ENCODE measurements around the gene SMIM32.

DNA sequence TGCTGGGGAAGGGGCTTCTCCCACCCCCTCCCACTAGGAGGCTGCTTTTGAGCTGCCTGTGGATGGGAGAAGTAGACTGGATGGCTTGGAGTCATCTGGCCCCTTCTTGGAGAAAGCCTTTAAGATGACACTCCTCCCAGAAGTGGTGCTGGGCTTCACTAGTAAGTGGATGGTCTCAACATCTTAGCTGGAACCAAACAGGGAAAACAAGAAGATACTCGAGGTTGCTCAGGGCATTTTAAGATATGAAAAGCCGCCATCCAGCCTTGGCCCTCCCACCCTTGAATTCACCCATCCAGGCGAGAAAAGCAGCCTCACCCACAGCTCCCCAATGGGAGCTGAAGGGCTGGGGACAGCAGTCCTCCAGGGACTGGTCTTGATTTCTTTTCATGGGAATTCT is 7.8 kb upstream of the SMIM32 start:
- TF ChIP-seq POLR2AphosphoS5 (IDR thresholded peaks at IDR 0.05; ENCODE audit: low read depth, low read length), result no peak
- no peak for TF ChIP-seq FOXP2 (optimal IDR thresholded peaks at IDR 0.05; ENCODE audit: borderline replicate concordance, extremely low read depth, extremely low read length, insufficient read depth)
- TF ChIP-seq TAF1 (IDR thresholded peaks at IDR 0.05; ENCODE audit: borderline replicate concordance, insufficient read depth, low read length), result no peak

Data from PFSK-1 (cell line).